Measurements from ENCODE around the gene EBI3.

DNA sequence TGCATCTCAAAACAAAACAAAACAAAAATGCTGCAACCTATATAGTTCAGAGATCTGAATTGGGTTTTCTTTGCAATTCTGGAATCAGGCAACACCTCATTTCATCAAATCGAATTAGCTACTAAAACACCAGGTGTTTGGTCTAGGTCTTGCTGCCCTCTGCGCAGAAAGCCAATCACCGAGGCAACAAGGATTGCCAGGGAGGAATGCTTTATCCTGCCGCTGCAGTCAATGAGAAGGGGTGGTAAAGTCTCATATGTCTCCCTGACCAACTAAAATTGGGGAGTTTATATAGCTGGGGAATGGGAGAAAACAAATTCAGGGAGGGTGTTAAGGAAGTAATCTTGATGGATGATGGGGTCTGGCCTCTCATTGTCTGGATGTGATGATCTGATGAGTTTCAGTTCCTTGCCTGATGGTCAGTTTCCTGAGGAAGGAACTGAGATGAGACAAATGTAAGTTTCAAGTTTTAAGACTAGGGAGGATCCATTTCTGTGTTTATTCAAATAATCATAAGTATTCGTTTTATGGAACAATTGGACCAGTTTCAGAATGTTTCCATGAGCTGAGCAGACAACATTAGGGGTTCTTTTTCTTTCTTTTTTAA lies 12.6 kb downstream of the EBI3 start:
- TF ChIP-seq, protein P1, sequence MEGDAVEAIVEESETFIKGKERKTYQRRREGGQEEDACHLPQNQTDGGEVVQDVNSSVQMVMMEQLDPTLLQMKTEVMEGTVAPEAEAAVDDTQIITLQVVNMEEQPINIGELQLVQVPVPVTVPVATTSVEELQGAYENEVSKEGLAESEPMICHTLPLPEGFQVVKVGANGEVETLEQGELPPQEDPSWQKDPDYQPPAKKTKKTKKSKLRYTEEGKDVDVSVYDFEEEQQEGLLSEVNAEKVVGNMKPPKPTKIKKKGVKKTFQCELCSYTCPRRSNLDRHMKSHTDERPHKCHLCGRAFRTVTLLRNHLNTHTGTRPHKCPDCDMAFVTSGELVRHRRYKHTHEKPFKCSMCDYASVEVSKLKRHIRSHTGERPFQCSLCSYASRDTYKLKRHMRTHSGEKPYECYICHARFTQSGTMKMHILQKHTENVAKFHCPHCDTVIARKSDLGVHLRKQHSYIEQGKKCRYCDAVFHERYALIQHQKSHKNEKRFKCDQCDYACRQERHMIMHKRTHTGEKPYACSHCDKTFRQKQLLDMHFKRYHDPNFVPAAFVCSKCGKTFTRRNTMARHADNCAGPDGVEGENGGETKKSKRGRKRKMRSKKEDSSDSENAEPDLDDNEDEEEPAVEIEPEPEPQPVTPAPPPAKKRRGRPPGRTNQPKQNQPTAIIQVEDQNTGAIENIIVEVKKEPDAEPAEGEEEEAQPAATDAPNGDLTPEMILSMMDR (conservative IDR thresholded peaks at IDR 0.05; ENCODE audit: low read depth, low read length) = no peak
- TF ChIP-seq EZH2 (IDR thresholded peaks at IDR 0.05; ENCODE audit: borderline replicate concordance, low read depth, low read length, poor library complexity, severe bottlenecking) = no peak
